Erythroblast (primary cell): ENCODE measurements around the gene NGF.

Experiments
- GATA1 ChIP-seq: IDR thresholded peaks from 2 replicates; pipeline ENCODE4 v1.6.1; 2011; ENCODE audit warnings: low read depth, mild to moderate bottlenecking, control low read depth, low read length, moderate library complexity
- POLR2A ChIP-seq: IDR thresholded peaks from 2 replicates; pipeline ENCODE4 v1.6.1; 2011; ENCODE audit warnings: mild to moderate bottlenecking, low read length

DNA sequence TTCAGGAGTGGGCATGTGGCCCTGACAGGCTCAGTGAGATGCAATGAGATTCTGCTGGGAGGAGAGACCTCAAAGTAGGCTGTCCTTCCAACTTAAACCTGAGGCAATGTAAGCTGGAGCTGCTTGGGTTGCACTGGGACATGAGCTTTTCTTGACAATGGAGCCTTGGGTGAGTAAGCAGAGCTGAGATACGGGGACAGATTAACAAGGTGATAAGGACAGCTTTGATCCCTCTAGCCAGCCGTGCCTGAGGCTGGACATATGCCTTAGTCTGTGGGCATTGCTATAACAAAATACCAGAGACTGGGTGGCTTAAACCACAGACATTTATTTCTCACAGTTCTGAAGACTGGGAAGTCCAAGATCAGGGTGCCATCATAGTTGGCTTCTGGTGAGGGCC is 18.3 kb upstream of the NGF start:
- TF ChIP-seq POLR2A = no peak
- TF ChIP-seq GATA1 = no peak
